GM12892 (cell line): ENCODE measurements around the gene COL4A1.
"Not testable (repeated sequence)": the region's sequence is repeated elsewhere in the genome, so short reads cannot be mapped to it uniquely, and the experiment has no call there.

Experiments
- DNase-seq: peaks from one replicate; pipeline ENCODE4 v3.0.0; 2011; ENCODE audit not compliant: insufficient read length
- FAIRE-seq: peaks from 2 replicates; lab custom pipeline; 2011; peaks lifted over from hg19 to GRCh38; lab: Jason Lieb, UNC
- POLR2A ChIP-seq: IDR thresholded peaks from 2 replicates; pipeline ENCODE4 v1.6.1; 2011; ENCODE audit warnings: low read depth, low read length, control low read depth
- POLR2AphosphoS5 ChIP-seq: IDR thresholded peaks from 2 replicates; pipeline ENCODE4 v1.6.1; 2011; ENCODE audit warnings: low read depth, low read length, control low read depth
- TAF1 ChIP-seq: IDR thresholded peaks from 2 replicates; pipeline ENCODE4 v1.6.1; 2011; ENCODE audit warnings: low read depth, mild to moderate bottlenecking, control low read depth, low read length, borderline replicate concordance

Gene COL4A1

DNA sequence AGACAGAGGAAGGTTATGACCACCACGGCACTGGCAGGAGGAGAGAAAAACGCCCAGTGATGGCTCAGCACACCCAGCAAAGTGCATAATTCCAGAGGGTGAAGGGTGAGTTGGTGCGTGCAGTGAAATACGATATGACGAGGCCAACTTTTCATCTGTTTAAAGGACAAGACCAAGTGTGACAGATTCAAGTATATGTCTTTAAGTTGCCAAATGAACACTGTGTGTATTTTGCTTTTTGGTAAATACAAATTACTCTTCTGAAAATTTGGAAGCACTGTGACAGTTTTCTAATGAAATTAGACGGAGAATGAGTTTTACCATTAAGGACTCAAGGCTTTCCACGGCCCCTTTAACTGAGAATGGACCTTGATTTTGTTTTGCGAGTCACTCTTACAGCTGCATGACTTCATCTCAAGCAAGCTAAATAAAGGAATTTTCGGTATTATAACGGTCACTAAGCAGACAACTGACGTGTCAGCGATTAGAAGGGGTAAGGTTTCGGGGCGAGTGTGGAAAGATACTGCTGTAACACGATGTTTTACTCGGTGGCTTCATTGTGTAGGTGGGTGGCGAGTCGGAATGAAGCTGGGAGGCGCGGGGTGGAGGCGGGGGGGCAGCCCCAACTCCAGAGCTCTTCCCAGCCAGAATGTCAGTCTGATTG lies 23.0 kb upstream of the COL4A1 start:
- TF ChIP-seq TAF1 (no peak), POLR2AphosphoS5 (no peak), POLR2A (no peak)
- no peak for DNase-seq
- no peak for FAIRE-seq

DNA sequence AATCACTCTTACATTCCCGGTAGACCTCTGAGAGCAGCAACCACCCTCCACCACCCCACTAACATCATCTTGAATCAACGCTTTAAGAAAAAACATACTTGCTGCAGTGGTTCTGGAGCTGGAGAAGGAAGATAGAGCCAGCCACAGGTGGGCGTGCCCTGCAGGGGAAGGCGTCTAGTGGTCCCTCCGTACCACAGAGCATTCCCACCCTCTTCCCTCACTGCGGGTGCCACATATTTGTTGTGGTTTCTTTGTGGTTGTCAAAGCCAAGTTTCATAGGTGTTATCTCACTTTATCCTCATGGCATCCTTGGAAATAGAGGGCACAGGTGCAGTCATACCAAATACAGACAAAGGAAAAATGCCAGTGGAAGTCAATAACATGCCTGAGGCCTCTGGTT lies 22.3 kb upstream of the COL4A1 start:
- TF ChIP-seq POLR2A = no peak
- TF ChIP-seq POLR2AphosphoS5 = no peak
- no peak for TF ChIP-seq TAF1
- FAIRE-seq (no peak), DNase-seq (no peak)

DNA sequence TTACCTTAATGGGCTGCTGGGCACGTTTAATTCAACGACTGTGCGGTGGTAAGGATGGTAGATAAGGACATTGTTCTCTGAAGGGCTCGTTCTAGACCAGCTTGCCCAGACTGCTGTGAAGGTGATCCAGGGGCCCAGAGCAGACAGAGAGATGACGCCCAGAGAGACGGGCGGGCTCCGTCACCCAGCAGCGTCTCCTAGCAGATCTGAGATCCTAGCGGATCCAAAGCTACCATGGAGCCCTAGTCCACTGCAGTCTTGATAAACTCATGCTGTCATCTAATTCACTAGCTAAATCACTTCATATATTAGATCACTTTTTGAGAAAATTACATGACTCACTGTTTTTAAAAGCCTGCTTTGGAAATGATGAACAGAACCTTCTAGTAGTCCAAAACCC lies 21.6 kb upstream of the COL4A1 start:
- FAIRE-seq = no peak
- TF ChIP-seq TAF1 (no peak), POLR2AphosphoS5 (no peak), POLR2A (no peak)
- no peak for DNase-seq

DNA sequence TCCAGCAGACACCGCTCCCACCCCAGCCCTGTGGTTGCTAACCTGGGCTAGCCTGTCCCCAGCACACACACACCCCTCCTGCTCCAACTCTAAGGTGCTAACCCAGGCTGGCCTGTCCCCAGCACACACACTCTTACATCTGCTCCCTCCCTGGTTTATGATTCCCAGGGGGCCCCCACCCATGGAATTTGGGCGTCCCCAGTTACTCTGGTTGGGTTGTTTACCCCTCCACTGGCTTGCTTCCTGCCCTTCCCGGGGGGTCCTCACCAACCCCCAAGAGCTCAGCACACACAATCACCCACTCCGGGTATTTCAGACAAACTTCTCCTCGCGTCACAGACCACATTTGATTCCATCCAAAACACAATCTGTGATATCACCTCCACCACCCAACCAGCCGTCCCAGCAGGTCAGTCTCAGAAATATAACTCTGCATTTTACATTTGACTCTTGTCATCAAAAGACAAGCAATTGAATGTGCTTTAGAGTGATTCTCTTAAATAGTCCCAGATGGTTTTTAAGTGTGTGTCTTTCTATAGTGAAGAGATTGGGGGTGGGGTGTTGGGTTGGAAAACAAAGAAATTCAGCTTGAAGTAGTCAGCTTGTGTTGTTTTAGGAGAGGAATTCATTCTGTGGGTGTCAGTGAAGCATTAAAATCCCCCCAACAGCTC lies 20.2 kb upstream of the COL4A1 start:
- no peak for FAIRE-seq
- DNase-seq = no peak
- TF ChIP-seq TAF1 (no peak), POLR2AphosphoS5 (no peak), POLR2A (no peak)

DNA sequence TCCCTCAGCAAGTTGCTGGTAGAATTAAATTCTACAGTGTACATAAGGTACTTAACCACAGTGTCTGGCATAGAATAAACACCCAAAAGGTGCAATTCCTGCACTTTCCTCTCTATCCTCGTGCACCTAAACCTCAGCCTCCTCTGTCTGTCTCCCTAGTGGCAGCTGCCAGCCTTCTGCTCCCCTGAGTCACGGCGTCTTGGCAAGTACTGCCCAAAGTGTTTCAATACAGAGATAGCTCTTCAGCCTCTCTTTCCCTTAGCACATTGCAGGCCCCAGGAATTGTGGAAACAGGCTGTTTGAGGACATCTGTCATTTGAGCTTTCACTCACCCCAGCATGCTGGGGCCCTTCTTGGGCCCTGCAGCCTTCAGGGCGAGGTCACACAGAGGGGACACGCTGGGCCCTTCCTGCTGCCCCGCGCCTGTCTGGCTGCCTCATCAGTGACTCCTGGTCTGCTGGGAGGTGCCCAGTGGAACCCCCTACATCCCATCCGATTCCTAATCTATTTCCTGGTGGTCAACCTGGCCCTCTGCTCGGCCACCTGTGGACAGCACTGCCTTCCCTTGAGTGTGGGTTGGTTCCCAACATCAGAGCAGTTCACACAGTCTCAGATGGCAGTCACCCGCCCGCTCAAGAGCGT lies 19.4 kb upstream of the COL4A1 start:
- FAIRE-seq (no peak), DNase-seq (no peak)
- TF ChIP-seq POLR2A (no peak), POLR2AphosphoS5 (no peak), TAF1 (no peak)

DNA sequence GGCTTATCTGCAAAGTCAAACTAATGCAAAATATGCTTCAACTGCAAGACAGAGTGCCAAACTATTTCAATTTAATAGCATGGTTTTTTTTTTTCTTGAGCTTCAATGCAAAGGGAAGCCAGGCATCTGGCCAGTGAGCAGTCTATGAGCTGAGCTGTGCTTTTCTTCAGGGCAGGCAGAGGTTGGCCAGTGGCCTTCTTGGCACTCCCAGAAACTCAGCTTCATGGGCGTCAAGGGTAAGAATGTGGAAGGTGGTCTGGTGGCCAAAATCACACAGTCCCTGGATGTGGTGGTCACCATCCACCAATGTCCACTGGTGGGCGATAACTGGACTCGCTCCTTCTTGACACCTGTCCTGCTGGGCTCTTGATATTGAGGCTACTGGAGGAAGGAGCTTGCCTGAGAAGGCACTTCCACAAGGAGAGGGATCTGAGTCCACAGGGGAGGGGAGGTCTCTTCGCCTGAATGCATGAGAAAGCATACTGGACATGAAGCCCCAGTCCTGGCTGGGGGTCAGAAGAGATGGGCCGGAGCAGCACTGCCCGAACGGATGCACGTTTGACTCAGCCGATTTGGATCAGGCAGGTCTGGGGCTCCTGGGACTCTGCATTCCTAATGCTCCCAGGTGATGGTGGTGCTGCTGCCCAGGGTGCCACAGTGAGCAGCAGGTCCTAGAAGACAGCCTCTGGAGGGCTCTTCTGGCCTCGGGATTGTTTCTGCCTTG lies 17.2 kb upstream of the COL4A1 start:
- TF ChIP-seq POLR2AphosphoS5 (no peak), TAF1 (no peak), POLR2A (no peak)
- DNase-seq = no peak
- no peak for FAIRE-seq

DNA sequence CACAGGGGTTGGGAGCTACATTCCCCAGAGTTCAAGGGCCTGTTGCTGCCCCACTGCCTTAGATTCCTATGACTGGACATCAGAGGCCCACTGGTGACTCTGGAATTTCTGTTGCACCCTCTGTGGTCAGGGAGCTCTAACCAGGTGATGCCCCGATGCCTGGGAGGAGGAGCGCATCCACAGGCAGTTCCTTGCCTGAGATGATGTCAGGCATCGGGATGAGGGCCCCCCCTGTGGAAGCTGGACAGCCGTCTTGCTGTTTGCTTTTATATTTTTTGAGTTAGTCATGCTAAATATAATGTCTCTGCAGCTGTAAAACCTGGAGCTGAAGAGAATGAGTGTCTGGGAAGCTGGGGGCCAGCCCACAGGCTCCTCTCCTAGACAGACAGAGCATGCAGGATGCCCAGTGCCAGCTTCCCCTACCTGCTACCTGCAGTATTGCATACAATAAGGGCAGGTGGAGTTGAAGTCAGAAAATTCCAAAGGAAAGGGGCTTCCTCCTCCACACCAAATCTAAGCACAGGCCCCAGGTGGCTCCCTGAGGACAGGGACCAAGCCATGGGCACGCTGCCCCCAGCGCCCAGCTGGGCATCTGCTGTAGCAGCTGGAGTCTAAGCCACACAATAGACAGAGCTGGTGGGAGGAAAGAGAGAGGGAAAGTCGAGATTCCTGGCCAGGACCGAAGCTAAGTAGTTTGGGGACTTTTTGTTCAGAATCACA lies 16.4 kb upstream of the COL4A1 start:
- FAIRE-seq (no peak), DNase-seq (no peak)
- no peak for TF ChIP-seq POLR2A
- no peak for TF ChIP-seq TAF1
- TF ChIP-seq POLR2AphosphoS5 = no peak

DNA sequence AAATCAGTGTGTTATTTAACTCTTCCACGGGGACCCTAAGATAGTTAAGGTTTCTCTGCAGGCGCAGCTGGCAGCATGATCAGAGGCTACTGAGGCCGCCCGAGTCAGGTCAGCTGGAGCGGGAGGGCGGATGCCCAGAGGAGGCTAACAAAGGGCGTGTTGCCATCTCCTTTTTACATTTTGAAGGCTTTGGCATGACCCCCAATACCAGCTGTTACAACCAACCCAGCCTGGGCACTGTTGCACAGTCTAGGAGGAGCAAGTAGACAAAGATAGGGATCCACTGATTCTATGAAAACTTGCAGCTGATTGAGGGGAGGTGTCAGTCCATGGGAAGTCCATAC lies 15.8 kb upstream of the COL4A1 start:
- TF ChIP-seq POLR2AphosphoS5 (no peak), POLR2A (no peak), TAF1 (no peak)
- DNase-seq = no peak
- no peak for FAIRE-seq

DNA sequence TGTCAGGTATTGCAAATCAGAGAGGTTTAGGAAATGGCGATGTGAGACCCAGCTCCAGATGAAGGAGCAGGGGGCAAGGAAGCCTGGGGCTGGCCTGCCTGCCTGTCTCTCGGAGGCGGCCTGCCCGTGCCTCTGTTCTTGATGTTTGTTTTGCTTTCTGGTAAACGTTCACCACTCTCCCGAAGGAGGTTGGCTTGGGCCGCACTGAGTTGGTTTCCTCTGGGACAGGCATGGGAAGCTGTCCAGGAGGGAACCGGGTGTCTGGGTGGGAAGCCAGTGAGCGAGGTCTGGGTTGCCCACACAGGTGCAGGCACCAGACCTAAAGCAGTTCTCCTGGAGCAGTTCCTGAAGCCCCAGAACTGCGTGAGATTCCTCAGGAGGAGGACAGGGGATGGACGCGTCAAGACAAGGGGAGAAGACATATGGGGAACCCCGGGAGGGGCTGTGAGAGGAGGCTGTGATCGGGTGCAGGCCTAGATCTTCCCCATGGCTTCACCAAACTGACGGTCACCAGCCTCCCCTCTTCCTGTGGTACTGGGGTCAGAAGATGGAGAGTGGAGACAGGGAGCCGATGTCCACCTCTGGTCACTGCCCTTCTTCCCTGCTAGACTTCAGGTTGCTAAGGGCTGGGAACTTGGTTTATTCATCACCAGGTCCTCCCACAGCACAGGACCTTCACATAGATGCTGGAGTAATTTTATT lies 15.3 kb upstream of the COL4A1 start:
- no peak for FAIRE-seq
- no peak for TF ChIP-seq POLR2AphosphoS5
- TF ChIP-seq TAF1 = no peak
- no peak for TF ChIP-seq POLR2A
- no peak for DNase-seq

DNA sequence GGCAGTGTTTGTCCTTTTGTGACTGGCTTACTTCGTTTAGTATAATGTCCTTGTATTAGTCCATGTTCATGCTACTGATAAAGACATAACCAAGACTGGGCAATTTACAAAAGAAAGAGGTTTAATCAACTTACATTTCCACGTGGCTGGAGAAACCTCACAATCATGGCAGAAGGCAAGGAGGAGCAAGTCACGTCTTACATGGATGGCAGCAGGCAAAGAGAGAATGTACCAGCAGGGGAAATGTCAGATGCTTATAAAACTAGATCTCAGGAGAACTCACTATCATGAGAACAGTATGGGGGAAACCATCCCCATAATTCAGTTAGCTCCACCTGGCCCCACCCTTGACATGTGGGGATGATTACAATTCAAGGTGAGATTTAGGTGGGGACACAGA lies 14.6 kb upstream of the COL4A1 start:
- FAIRE-seq, DNase-seq: not testable (repeated sequence)

DNA sequence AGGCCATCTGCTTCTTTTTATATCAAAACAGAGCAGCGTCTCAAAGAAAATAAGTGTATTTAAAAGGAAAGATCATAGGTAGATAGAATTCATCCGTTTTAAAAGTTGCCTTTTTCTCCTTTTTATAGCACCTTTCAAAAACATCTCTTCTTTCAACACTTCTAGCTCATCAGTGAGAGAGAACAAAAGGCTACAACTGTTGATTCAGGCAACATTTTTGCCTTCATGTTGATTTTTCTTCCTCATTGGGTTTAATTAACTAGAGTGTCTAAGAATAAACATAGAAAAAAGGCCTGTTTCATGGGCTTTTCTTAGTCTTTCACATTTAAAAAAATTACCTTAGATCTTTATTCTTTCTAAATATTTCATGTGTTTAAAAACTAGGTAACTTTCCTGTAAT lies 13.7 kb upstream of the COL4A1 start:
- TF ChIP-seq POLR2AphosphoS5 (no peak), TAF1 (no peak), POLR2A (no peak)
- DNase-seq (no peak), FAIRE-seq (no peak)
